ENCODE measurements around the gene PAK1.

- TF ChIP-seq, protein P1, sequence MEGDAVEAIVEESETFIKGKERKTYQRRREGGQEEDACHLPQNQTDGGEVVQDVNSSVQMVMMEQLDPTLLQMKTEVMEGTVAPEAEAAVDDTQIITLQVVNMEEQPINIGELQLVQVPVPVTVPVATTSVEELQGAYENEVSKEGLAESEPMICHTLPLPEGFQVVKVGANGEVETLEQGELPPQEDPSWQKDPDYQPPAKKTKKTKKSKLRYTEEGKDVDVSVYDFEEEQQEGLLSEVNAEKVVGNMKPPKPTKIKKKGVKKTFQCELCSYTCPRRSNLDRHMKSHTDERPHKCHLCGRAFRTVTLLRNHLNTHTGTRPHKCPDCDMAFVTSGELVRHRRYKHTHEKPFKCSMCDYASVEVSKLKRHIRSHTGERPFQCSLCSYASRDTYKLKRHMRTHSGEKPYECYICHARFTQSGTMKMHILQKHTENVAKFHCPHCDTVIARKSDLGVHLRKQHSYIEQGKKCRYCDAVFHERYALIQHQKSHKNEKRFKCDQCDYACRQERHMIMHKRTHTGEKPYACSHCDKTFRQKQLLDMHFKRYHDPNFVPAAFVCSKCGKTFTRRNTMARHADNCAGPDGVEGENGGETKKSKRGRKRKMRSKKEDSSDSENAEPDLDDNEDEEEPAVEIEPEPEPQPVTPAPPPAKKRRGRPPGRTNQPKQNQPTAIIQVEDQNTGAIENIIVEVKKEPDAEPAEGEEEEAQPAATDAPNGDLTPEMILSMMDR (conservative IDR thresholded peaks at IDR 0.05; ENCODE audit: low read depth, low read length), result no peak
- TF ChIP-seq CEBPB (IDR thresholded peaks at IDR 0.05; ENCODE audit: low read depth, low read length) (no peak), RCOR1 (IDR thresholded peaks at IDR 0.05; ENCODE audit: insufficient replicate concordance, low read length) (no peak)
Measured at GRCh38 chr11:77413850-77414460, 59.9 kb downstream of the PAK1 start.

All from IMR-90 (cell line).